Endodermal cell (in vitro differentiated cells): ENCODE measurements around the gene HSD3B2. TPM values are rescaled to one million over a fixed set of nuclear protein-coding genes. Genes with fewer than 3 reads are reported as not detected.
A peak's percentile ranks its signal among the peaks of the same experiment; 100 is the strongest.

Experiments
- DNase-seq: peaks from one replicate; pipeline ENCODE4 v3.0.0-alpha.2; 2017
- H3K27ac ChIP-seq: 2 replicates; pipeline ENCODE4 v1.5.1; 2013; ENCODE audit warnings: mild to moderate bottlenecking, low read depth, low read length, moderate library complexity
- H3K27me3 ChIP-seq: 2 replicates; pipeline ENCODE4 v1.6.1; 2013; ENCODE audit warnings: mild to moderate bottlenecking, low read length, moderate library complexity; ENCODE audit not compliant: insufficient read depth, control insufficient read depth, poor library complexity, severe bottlenecking
- H3K36me3 ChIP-seq: 2 replicates; pipeline ENCODE4 v1.7.0; 2013; ENCODE audit warnings: mild to moderate bottlenecking, low read length, moderate library complexity; ENCODE audit not compliant: control insufficient read depth, insufficient read depth
- H3K4me1 ChIP-seq: one replicate; pipeline ENCODE4 v1.7.0; 2013; ENCODE audit warnings: low read length; ENCODE audit not compliant: control insufficient read depth, insufficient read depth
- H3K4me3 ChIP-seq: 2 replicates; pipeline ENCODE4 v1.5.1; 2013; ENCODE audit warnings: mild to moderate bottlenecking, low read length, moderate library complexity
- H3K9ac ChIP-seq: 2 replicates; pipeline ENCODE4 v1.6.1; 2013; ENCODE audit warnings: mild to moderate bottlenecking, low read length, moderate library complexity; ENCODE audit not compliant: poor library complexity, severe bottlenecking; ENCODE audit errors: extremely low read depth
- H3K9me3 ChIP-seq: 2 replicates; pipeline ENCODE4 v1.6.1; 2013; ENCODE audit warnings: mild to moderate bottlenecking, low read length, moderate library complexity; ENCODE audit not compliant: control insufficient read depth
- H3K27ac Mint-ChIP-seq: 2 replicates; pipeline ENCODE4 v1.8.0; 2020; ENCODE audit warnings: mixed read lengths
- H3K27me3 Mint-ChIP-seq: 2 replicates; pipeline ENCODE4 v1.8.0; 2021; ENCODE audit warnings: mild to moderate bottlenecking, mixed read lengths; ENCODE audit not compliant: insufficient read depth
- H3K36me3 Mint-ChIP-seq: 2 replicates; pipeline ENCODE4 v1.8.0; 2020; ENCODE audit warnings: low read depth, mixed read lengths
- H3K4me1 Mint-ChIP-seq: 2 replicates; pipeline ENCODE4 v1.8.0; 2020; ENCODE audit warnings: mixed read lengths
- H3K4me3 Mint-ChIP-seq: 2 replicates; pipeline ENCODE4 v1.8.0; 2020; ENCODE audit warnings: mild to moderate bottlenecking, moderate library complexity, mixed read lengths
- H3K9me3 Mint-ChIP-seq: 2 replicates; pipeline ENCODE4 v1.8.0; 2020; ENCODE audit warnings: mild to moderate bottlenecking, mixed read lengths
- CTCF ChIP-seq: fragments of 200-600 bp; sonication (generic); conservative IDR thresholded peaks from 2 replicates; pipeline ENCODE4 v1.5.0; 2021; ENCODE audit warnings: antibody characterized with exemption, mild to moderate bottlenecking
- WGBS, 2 experiments: methylation state at CpG; one replicate each; pipeline versions ENCODE4 v1.1.5 to v1.1.7; 2013; ENCODE audit warnings: missing lambda C conversion rate in 2 of 2, mixed read lengths in 1 of 2; ENCODE audit not compliant: insufficient coverage in 1 of 2, insufficient read length in 1 of 2; 5-methylcytosine and 5-hydroxymethylcytosine counted together
- long read RNA-seq, 4 experiments: library from polyadenylated mRNA in 2 of 4; library from RNA in 1 of 4; library from capped mRNA in 1 of 4; stranded (forward) in 3 of 4; unstranded in 1 of 4; transcript quantifications; one replicate each; pipeline ENCODE4 v2.0.0, GENCODE V29; 2020 to 2021; ENCODE audit warnings: inconsistent platforms in 1 of 4
- polyA plus RNA-seq, 2 experiments: library from polyadenylated mRNA; stranded (reverse); fragments of 50-300 nt; gene quantifications; one replicate each; pipeline ENCODE4 v1.2.3, GENCODE V29; 2013
- total RNA-seq, 2 donors: library from RNA; stranded (reverse); fragmentation: NEBNext Ultra II Directional in 1 of 2; extraction: Animal tissue kit (Norgen Biotek cat#: 25700) in 1 of 2; gene quantifications; 2 replicates in 1 of 2; 3 replicates in 1 of 2; pipeline ENCODE4 v1.2.1, GENCODE V29; 2021

Gene HSD3B2
- not detected for total RNA-seq
- not detected for polyA plus RNA-seq (2013, experiment 1 of 2)
- not detected for polyA plus RNA-seq (2013, experiment 2 of 2)
- long read RNA-seq, experiment 1, result 0 reads
- long read RNA-seq, experiment 2, result 0 reads
- long read RNA-seq, experiment 3, result 0 reads
- long read RNA-seq, experiment 4, result 0 reads

GRCh38 chr1:119414950-119415349 lies at the start of gene HSD3B2:
Gene HSD3B2 (plus strand): TSS chr1:119415150. CDS start chr1:119415420, 270 bp downstream.
- DNase-seq, result no peak
- WGBS, 2 experiments, result 81 to 83% methylated on average over 1 to 2 of the region's 2 CpGs
- no peaks in the 10 kb centered on the region for H3K4me1 Mint-ChIP-seq
- no peak for TF ChIP-seq CTCF
- H3K27ac Mint-ChIP-seq, result no peak within 1 kb of the TSS
- peaks cover 32% of the 10 kb centered on the region for H3K27me3 Mint-ChIP-seq
- H3K27ac ChIP-seq, result no peak within 1 kb of the TSS
- H3K4me3 ChIP-seq, result no peak within 1 kb of the TSS
- H3K9me3 Mint-ChIP-seq, result no peaks in the 10 kb centered on the region
- no peaks in the 10 kb centered on the region for H3K36me3 Mint-ChIP-seq
- no peak within 1 kb of the TSS for H3K4me3 Mint-ChIP-seq
- no peak within 1 kb of the TSS for H3K9ac ChIP-seq
- peaks cover 5% of the 10 kb centered on the region for H3K27me3 ChIP-seq
- no peaks in the 10 kb centered on the region for H3K36me3 ChIP-seq
- no peaks in the 10 kb centered on the region for H3K4me1 ChIP-seq
- H3K9me3 ChIP-seq, result no peaks in the 10 kb centered on the region

- no peaks in the 10 kb centered on the region for H3K36me3 Mint-ChIP-seq
- Histone ChIP-seq H3K9ac (no peak overlapping the region), H3K36me3 (no peaks in the 10 kb centered on the region), H3K9me3 (no peaks in the 10 kb centered on the region), H3K27me3 (peaks cover 19% of the 10 kb centered on the region), H3K4me3 (no peak overlapping the region), H3K4me1 (no peaks in the 10 kb centered on the region), H3K27ac (no peak overlapping the region)
- no peak for DNase-seq
- no peak overlapping the region for H3K27ac Mint-ChIP-seq
- WGBS, 2 experiments, result 88 to 92% methylated on average over 1 to 3 of the region's 3 CpGs
- H3K9me3 Mint-ChIP-seq, result no peaks in the 10 kb centered on the region
- H3K4me1 Mint-ChIP-seq, result peaks cover 4% of the 10 kb centered on the region
- peaks cover 14% of the 10 kb centered on the region for H3K27me3 Mint-ChIP-seq
- no peak for TF ChIP-seq CTCF
- no peak overlapping the region for H3K4me3 Mint-ChIP-seq
These were observed 48.5 kb upstream of the HSD3B2 start for GRCh38 chr1:119366424-119366823.

- Mint-ChIP-seq H3K9me3 (no peaks in the 10 kb centered on the region), H3K4me1 (peaks cover 4% of the 10 kb centered on the region), H3K27me3 (peaks cover 9% of the 10 kb centered on the region), H3K4me3 (no peak overlapping the region), H3K36me3 (no peaks in the 10 kb centered on the region), H3K27ac (no peak overlapping the region)
- 56 to 75% methylated on average over 7 to 13 of the region's 13 CpGs for WGBS, 2 experiments
- Histone ChIP-seq H3K4me3 (no peak overlapping the region), H3K4me1 (no peaks in the 10 kb centered on the region), H3K9me3 (no peaks in the 10 kb centered on the region), H3K9ac (no peak overlapping the region), H3K36me3 (no peaks in the 10 kb centered on the region), H3K27me3 (peaks cover 8% of the 10 kb centered on the region), H3K27ac (no peak overlapping the region)
- DNase-seq, result peak; percentile 51
- TF ChIP-seq CTCF, result peak; percentile 97
These were observed 47.4 kb upstream of the HSD3B2 start for GRCh38 chr1:119367432-119368124.
